ENCODE data around the gene MEIS1.
"Not testable (repeated sequence)": the region's sequence is repeated elsewhere in the genome, so short reads cannot be mapped to it uniquely, and the experiment has no call there.

Gene MEIS1

GRCh38 chr2:66434679-66435548 lies at the start of gene MEIS1:
MEIS1 (plus strand) TSS chr2:66435125; CDS start chr2:66435857, 732 bp downstream.
- peak; percentile 80 for DNase-seq

GRCh38 chr2:66387016-66387753 lies 47.7 kb upstream of the MEIS1 start:
- DNase-seq, result no peak

DNA sequence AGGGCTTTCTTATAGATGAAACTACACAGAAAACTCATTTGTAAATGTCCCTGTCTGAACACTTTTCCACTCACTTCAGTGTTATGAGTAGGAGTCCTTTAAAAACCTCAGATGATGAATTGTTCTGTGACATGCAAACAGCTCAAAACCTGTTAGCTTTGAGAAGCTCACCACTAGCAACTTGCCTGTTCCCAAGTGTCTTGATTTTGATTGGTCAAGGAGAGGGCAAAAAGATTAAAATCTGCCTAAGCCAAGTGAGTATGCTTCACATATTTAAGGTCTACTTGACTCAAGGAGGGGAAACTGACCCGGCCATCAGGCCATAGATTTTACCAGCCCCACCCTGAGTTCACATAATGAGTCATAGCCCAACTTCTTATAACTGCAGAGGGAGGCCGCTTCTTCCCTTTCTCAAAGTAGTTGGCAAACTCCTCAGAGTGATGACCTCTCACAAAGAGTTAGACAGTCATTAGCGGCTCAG lies 45.2 kb upstream of the MEIS1 start:
- DNase-seq, result peak; percentile 1

GRCh38 chr2:66390152-66390551 lies 44.8 kb upstream of the MEIS1 start:
- DNase-seq, result no peak

- DNase-seq, result no peak
Observed at GRCh38 chr2:66390811-66391210, 44.1 kb upstream of the MEIS1 start.

- DNase-seq, result not testable (repeated sequence)
Observed at GRCh38 chr2:66391240-66391639, 43.7 kb upstream of the MEIS1 start.

DNA sequence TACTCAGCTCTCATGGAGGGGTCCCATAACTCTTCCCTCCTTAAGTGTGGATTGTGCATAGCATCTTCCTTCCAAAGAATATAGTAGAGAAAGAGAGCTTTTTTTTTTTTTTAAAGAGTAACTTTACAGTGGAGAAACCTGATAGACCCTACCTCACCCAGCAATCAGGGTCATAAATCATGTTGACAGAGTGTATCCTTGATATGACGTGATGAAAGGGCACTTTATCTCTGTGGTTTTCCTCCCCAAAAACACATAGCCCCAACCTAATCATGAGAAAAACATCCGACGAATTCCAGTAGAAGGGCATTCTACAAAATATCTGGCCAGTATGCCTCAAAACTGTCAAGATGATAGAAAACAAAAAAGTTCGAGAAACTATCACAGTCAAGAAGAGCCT lies 29.5 kb upstream of the MEIS1 start:
- DNase-seq, result no peak

DNA sequence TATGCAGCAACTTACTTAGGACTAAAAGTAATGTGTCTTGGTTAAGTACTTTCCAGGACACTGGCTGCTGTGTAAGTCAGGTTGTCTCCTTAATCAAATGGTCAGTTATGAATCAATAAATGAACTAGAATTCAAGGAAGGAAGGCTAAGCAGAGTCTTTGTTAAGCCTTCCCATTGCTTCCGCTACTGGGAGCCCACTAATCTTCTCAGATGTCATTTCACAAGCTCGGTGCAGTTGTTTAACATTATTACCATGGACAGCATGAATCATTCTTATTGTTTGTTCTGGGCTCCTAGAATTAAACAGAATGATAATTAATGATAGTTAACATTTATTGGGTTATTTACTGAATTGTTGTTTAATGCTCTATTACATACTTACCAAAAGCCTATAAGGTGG lies 26.0 kb upstream of the MEIS1 start:
- DNase-seq, result no peak

GRCh38 chr2:66412874-66413273 lies 22.1 kb upstream of the MEIS1 start:
- DNase-seq, result no peak

- DNase-seq, result no peak
Observed at GRCh38 chr2:66414896-66415295, 20.0 kb upstream of the MEIS1 start.

- no peak for DNase-seq
Observed at GRCh38 chr2:66418381-66418780, 16.5 kb upstream of the MEIS1 start.

- DNase-seq, result no peak
Observed at GRCh38 chr2:66421612-66422011, 13.3 kb upstream of the MEIS1 start.

GRCh38 chr2:66423391-66424124 lies 11.4 kb upstream of the MEIS1 start:
- DNase-seq, result no peak

DNA sequence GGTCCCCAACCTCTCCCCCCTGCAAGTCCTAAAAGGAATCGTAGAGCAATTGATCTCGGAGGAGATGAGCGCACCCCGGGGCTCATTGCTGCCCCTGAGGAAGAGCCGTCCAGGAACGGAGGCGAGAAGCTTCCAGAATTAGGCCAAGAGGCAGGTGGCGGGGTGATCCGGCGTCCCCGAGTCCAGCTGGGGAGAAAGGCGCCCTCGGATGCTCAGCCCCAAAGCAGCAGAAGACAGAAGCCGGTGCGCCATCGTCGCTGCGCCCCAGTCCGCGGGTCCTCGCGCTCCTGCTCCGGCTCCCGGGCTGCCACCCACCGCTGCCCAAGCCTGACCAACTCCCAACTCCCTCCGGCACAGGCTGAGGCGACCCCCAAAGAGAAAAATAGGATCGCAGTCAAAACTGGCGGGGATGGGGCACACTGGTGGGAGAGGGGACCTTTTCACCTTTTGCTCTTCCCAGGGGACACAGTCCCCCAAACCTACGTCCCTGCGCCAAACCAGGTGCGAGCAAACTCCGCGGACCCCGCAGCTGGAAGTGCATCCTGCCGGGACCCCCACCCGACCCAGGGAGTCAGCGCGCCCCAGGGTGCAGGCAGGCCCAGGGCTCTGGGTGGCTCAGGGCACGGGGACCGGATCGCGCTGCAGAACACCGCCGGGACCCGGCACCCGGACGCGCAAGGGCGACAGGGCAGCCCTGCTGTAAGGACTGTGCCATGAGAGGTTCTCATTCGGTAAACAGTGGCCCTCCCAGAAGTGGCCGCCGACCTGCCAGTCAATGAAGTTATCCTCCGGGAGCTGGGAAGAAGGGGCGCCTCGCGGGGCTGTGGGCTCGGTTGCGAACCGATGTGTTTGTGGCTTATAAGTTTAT lies 8.4 kb upstream of the MEIS1 start:
- no peak for DNase-seq

GRCh38 chr2:66427300-66427699 lies 7.6 kb upstream of the MEIS1 start:
- no peak for DNase-seq

DNA sequence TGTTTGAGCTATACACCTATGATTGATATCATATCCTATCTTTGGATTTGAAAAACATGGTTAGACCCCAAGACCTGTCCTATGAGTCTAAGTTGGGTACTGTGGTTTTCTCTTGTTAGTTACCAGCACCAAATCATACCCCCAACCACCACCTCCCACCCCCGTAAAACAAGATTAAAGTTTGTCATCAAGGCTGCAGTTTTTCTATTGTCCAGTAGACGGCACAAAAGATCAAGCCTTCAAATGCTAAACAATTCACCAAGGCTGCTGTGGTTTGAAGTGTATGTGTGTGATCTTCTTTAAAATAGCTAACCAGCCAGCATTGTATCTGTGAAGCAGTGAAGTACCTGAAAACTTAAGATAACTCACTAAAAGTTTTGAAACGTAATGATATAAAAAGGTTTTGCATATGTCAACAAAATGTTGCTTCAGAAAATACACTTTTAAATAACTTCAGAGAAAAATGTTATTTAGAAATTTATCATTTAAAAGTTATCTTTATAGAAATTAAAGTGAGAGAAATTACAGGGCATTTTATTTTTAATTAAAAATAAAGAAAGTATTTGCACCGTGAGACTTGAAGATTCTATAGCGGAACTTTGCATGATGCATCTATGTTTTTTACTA lies 5.8 kb upstream of the MEIS1 start:
- DNase-seq, result peak; percentile 42

GRCh38 chr2:66429693-66430504 lies 5.0 kb upstream of the MEIS1 start:
- DNase-seq, result no peak

GRCh38 chr2:66430505-66431273 lies 4.2 kb upstream of the MEIS1 start:
- DNase-seq, result no peak

DNA sequence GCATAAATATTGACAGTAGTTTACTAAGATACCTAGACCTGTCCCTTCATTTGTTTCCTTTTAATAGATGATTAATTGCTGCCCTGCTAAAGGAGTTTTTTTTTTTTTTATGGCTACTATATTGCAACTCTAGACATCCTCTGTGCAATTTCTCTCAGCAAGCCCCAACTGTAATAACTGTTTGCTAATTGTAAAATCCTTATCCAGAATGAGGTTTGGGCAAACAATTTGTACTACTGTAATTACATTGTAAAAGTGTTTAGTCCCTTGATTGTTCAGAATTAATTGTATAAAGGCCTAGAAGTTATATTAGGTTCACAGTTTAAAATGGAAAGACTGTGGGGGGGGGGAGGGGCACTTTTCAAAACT lies 3.7 kb upstream of the MEIS1 start:
- DNase-seq, result no peak

Data from inflammatory macrophage treated with lipopolysaccharide for 4 hours (primary cell).